Panc1 (cell line): Measurements from ENCODE around the gene MINK1. TPM values are rescaled to one million over a fixed set of nuclear protein-coding genes. Genes with fewer than 3 reads are reported as not detected.

Experiments used
- ATAC-seq: fragments of 200-7000 bp; cut with Tn5 transposase; 2 replicates; pipeline ENCODE4 v1.9.1; 2020; ENCODE audit warnings: mild to moderate bottlenecking, moderate library complexity
- BruUV-seq: library from RNA; stranded (reverse); fragments of 400-500 nt; replicated peaks from 2 replicates; lab custom pipeline; 2021; lab: Mats Ljungman, UMichigan
- CTCF ChIA-PET: fragments of 300-600 bp; sonication (Branson Sonifier 250); formaldehyde crosslinking; loops from one replicate; lab custom pipeline; 2022; ENCODE audit warnings: antibody characterized with exemption; lab: Charles Lee
- POLR2A ChIA-PET: fragments of 300-600 bp; sonication (Branson Sonifier 250); formaldehyde crosslinking; loops from one replicate; lab custom pipeline; 2022; ENCODE audit warnings: antibody characterized with exemption; lab: Charles Lee
- DNase-seq: peaks from one replicate; pipeline ENCODE4 v3.0.0-alpha.2; 2010; ENCODE audit warnings: low read depth, low spot score
- H3K27ac ChIP-seq: 2 replicates; pipeline ENCODE4 v1.5.1; 2011; ENCODE audit warnings: mild to moderate bottlenecking, low read length, inconsistent platforms
- H3K27me3 ChIP-seq: fragments of 200-500 bp; sonication (Bioruptor generic); 2 replicates; pipeline ENCODE4 v1.6.0; 2014; ENCODE audit warnings: low read length, inconsistent platforms; ENCODE audit not compliant: control insufficient read depth, insufficient read depth
- H3K36me3 ChIP-seq: fragments of 200-500 bp; sonication (Bioruptor generic); 2 replicates; pipeline ENCODE4 v1.5.1; 2014; ENCODE audit warnings: inconsistent platforms, mild to moderate bottlenecking, low read length, moderate library complexity; ENCODE audit not compliant: control insufficient read depth, insufficient read depth
- H3K4me1 ChIP-seq: 2 replicates; pipeline ENCODE4 v1.5.1; 2011; ENCODE audit warnings: inconsistent platforms, mild to moderate bottlenecking, low read length, moderate library complexity; ENCODE audit not compliant: control insufficient read depth, insufficient read depth
- H3K4me3 ChIP-seq, 2 experiments: 2 replicates each; pipeline ENCODE4 v1.5.1; 2011 to 2012; ENCODE audit warnings: low read depth in 2 of 2, low read length in 2 of 2, mild to moderate bottlenecking in 2 of 2, inconsistent platforms in 1 of 2, moderate library complexity in 1 of 2
- H3K9me3 ChIP-seq: fragments of 200-500 bp; sonication (Bioruptor generic); 2 replicates; pipeline ENCODE4 v1.5.1; 2014; ENCODE audit warnings: low read depth, mild to moderate bottlenecking, inconsistent platforms, low read length, moderate library complexity; ENCODE audit not compliant: control insufficient read depth, insufficient read depth
- POLR2AphosphoS5 ChIP-seq: IDR thresholded peaks from 2 replicates; pipeline ENCODE4 v1.6.1; 2012; ENCODE audit warnings: mild to moderate bottlenecking, low read depth, low read length, moderate library complexity
- SIN3A ChIP-seq: IDR thresholded peaks from 2 replicates; pipeline ENCODE4 v1.6.1; 2012; ENCODE audit warnings: low read depth, mild to moderate bottlenecking, low read length, moderate library complexity, borderline replicate concordance; ENCODE audit not compliant: insufficient read depth
- TCF7L2 ChIP-seq: IDR thresholded peaks from 2 replicates; pipeline ENCODE4 v1.6.1; 2011; ENCODE audit warnings: mild to moderate bottlenecking, low read depth, low read length, inconsistent platforms
- in situ Hi-C: cut with HindIII; loops from 2 replicates; pipeline ENCODE4 v1.10.0; 2016; ENCODE audit warnings: low sequenced_read_pairs, low pct_unique_long_range_greater_than_20kb
- intact Hi-C: fragments of 100-400 bp; cut with micrococcal nuclease; formaldehyde crosslinking; loops from one replicate; pipeline ENCODE4 v1.10.0; 2022; ENCODE audit not compliant: unreplicated experiment
- total RNA-seq: library from RNA; stranded (reverse); gene quantifications from one replicate; pipeline ENCODE4 v1.2.1, GENCODE V29; 2021; ENCODE audit not compliant: unreplicated experiment
- TF ChIP-seq, protein P1 (sequence below): fragments of 450-650 bp; IDR thresholded peaks from 2 replicates; pipeline ENCODE4 v1.5.1; 2017; ENCODE audit warnings: mild to moderate bottlenecking
- TF ChIP-seq, protein P2 (sequence below), 2 experiments: IDR thresholded peaks; 2 replicates each; pipeline ENCODE4 v1.6.1; 2011 to 2012; ENCODE audit warnings: low read depth in 2 of 2, control low read depth in 1 of 2, low read length in 1 of 2, mild to moderate bottlenecking in 1 of 2, moderate library complexity in 1 of 2; ENCODE audit not compliant: insufficient read depth in 1 of 2

Gene MINK1
- total RNA-seq, 1 experiment from 2014 or later: 78.2 TPM

DNA sequence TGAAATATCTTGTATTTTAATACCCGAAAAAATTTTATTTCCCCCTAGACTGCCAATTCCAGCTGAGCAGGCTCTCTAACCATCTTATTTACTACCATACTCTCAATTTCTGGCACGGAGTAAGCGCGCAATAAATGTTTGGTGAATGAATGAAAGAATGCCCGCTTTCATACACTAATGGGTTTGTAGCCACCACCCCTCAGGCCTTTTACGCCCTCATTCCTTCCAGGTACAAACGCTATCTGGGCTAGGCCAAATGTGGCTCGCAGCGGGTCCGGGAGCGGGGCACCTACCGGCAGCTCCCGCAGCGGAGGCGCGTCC, 26.7 kb upstream of the MINK1 start:
- TF ChIP-seq POLR2AphosphoS5 (no peak), SIN3A (no peak), TCF7L2 (no peak)
- TF ChIP-seq, protein P1, sequence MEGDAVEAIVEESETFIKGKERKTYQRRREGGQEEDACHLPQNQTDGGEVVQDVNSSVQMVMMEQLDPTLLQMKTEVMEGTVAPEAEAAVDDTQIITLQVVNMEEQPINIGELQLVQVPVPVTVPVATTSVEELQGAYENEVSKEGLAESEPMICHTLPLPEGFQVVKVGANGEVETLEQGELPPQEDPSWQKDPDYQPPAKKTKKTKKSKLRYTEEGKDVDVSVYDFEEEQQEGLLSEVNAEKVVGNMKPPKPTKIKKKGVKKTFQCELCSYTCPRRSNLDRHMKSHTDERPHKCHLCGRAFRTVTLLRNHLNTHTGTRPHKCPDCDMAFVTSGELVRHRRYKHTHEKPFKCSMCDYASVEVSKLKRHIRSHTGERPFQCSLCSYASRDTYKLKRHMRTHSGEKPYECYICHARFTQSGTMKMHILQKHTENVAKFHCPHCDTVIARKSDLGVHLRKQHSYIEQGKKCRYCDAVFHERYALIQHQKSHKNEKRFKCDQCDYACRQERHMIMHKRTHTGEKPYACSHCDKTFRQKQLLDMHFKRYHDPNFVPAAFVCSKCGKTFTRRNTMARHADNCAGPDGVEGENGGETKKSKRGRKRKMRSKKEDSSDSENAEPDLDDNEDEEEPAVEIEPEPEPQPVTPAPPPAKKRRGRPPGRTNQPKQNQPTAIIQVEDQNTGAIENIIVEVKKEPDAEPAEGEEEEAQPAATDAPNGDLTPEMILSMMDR: no peak
- TF ChIP-seq, protein P2, sequence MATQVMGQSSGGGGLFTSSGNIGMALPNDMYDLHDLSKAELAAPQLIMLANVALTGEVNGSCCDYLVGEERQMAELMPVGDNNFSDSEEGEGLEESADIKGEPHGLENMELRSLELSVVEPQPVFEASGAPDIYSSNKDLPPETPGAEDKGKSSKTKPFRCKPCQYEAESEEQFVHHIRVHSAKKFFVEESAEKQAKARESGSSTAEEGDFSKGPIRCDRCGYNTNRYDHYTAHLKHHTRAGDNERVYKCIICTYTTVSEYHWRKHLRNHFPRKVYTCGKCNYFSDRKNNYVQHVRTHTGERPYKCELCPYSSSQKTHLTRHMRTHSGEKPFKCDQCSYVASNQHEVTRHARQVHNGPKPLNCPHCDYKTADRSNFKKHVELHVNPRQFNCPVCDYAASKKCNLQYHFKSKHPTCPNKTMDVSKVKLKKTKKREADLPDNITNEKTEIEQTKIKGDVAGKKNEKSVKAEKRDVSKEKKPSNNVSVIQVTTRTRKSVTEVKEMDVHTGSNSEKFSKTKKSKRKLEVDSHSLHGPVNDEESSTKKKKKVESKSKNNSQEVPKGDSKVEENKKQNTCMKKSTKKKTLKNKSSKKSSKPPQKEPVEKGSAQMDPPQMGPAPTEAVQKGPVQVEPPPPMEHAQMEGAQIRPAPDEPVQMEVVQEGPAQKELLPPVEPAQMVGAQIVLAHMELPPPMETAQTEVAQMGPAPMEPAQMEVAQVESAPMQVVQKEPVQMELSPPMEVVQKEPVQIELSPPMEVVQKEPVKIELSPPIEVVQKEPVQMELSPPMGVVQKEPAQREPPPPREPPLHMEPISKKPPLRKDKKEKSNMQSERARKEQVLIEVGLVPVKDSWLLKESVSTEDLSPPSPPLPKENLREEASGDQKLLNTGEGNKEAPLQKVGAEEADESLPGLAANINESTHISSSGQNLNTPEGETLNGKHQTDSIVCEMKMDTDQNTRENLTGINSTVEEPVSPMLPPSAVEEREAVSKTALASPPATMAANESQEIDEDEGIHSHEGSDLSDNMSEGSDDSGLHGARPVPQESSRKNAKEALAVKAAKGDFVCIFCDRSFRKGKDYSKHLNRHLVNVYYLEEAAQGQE (IDR thresholded peaks at IDR 0.05; ENCODE audit: insufficient read depth in 1 of 2, low read depth in 2 of 2, low read length in 1 of 2): no peak
- POLR2A ChIA-PET: interaction anchor here (0.5 to 0.6 kb wide), 2 partner anchors 19 to 247 kb away, joined by 3 read pairs; no protein-coding TSS in a partner anchor
- no peak for DNase-seq
- intact Hi-C loops (no loop called here), in situ Hi-C loops (no loop called here)
- CTCF ChIA-PET: no interaction called here
- Histone ChIP-seq H3K27ac (peak overlapping the region; percentile 74), H3K27me3 (no peaks in the 10 kb centered on the region), H3K9me3 (no peaks in the 10 kb centered on the region), H3K4me1 (peaks cover 3% of the 10 kb centered on the region; the same call in 1 of the 2 replicates), H3K36me3 (no peaks in the 10 kb centered on the region), H3K4me3 (peak overlapping the region; percentile 63 to 71)
- BruUV-seq: no TSS peak
- ATAC-seq: no peak

DNA sequence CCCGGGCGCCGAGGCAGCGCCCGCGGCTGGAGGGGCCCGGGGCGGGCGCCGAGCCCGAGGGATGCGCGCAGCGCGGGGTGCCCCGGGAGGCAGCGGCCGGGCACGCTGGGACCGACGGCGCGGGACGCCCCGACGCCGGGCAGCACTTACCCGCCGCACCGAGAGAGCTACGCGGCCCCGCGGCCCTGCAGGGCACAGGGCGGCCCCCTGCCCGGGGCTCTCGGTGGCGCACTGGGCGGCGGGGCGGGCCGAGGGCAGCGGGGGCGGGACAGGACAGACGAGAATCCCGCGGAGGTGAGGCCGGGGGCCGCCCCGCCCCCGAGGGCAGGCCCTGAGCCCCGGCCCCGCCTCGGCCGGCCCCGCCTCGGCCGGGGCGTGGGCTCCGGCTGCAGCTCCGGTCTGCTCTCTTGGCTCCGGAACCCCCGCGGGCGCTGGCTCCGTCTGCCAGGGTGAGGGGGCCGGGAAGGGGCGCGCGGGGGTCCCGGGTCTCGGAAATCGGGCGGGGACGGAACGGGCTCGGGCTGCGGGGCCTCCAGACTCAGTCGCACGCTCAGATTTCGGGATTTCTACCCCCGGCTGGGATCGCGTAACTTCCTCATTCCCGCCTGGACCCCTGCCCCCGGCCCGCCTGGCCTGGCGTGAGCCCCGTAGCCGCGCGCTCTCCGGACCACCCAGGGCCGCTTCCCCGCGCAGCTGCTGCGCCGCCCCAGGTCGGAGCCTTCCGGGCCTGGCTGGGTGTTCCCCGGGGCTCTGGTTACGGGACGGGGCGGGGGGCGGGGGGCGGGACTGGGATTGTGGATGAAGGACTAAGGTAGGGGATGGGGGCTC, 26.1 kb upstream of the MINK1 start, which contains the start of gene PLD2:
PLD2 (plus strand) TSS at position 376 of the 828 bp plus-strand sequence. CDS start 621 bp downstream, outside the sequence.
- Histone ChIP-seq H3K27me3 (no peaks in the 10 kb centered on the region), H3K9me3 (no peaks in the 10 kb centered on the region), H3K36me3 (no peaks in the 10 kb centered on the region), H3K27ac (peak within 1 kb of the TSS; percentile 74), H3K4me3 (peak within 1 kb of the TSS; percentile 63 to 71), H3K4me1 (peaks cover 3% of the 10 kb centered on the region; the same call in 1 of the 2 replicates)
- ATAC-seq: peak; percentile 99
- BruUV-seq: no TSS peak
- intact Hi-C loops (no loop called here), in situ Hi-C loops (no loop called here)
- ChIA-PET CTCF (no interaction called here), POLR2A (interaction anchor here (0.5 to 0.6 kb wide), 2 partner anchors 18 to 248 kb away, joined by 3 read pairs; no protein-coding TSS in a partner anchor)
- DNase-seq: no peak
- peak; percentile 32; the same call in 1 of the 2 replicates for TF ChIP-seq POLR2AphosphoS5
- TF ChIP-seq, protein P2 (IDR thresholded peaks at IDR 0.05; ENCODE audit: insufficient read depth in 1 of 2, low read depth in 2 of 2, low read length in 1 of 2): no peak
